HG03175 (cell line): ENCODE measurements around the gene AGPAT3.
A peak's percentile ranks its signal among the peaks of the same experiment; 100 is the strongest.
"Not testable (repeated sequence)": the region's sequence is repeated elsewhere in the genome, so short reads cannot be mapped to it uniquely, and the experiment has no call there.

Experiments used
- ATAC-seq: cut with Tn5 transposase; IDR thresholded peaks from one replicate; pipeline ENCODE4 v1.9.1; 2021; ENCODE audit warnings: mild to moderate bottlenecking, moderate library complexity; ENCODE audit not compliant: unreplicated experiment

Gene AGPAT3

DNA sequence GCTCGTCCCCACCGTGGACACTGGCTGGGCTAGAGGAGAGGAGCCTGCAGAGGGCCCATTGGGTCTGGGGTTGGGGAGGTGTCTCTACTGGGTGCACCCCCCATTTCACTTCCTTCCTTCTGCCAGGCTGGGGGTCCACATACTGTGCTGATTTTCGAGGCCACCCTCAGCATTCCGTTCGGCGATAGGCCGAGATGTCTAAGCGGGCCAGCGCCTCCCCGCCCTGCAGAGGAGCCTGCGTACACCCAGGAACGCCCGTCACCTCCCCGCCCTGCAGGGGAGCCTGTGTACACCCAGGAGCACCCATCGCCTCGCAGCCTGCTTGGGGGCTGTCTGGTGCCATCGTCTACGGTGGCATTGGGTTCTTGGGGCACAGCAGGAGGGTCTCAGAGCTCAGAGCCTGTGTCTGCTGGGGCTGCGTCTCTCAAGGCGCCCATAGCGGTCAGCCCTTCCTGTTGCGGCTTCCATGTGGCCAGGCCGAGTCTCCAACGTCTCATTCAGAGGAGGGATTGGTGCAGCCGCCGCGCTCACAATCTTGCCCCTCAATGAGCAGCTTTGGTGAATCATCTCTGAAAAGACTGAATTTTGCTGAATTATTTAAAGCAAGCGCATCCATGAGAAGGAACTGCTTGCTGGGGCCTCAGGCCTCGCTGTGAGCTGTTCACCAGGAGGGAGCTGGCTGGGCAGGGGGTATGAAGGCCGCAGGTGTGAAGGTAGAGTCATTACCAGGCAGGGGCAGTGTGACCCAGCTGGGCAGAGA is 30.7 kb upstream of the AGPAT3 start:
- ATAC-seq = no peak

DNA sequence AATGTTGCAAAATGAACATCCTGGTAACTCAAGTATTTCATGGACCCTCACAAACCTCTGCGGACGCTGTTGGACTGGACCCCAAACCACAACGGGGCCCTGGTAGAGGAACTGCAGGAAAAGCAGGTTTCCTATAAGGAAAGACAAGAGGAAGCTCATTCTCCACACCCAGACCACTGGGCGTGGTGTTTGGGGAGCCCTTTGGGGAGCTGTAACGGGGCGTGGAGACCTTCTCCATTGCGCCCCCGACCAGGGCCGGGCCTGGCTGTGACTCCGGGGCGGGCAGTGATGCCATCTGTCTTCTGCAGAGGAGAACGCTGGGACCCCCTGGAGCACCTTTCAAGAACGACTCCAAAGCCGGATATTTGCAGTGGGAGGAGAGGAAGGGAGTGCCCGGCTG is 30.0 kb upstream of the AGPAT3 start:
- no peak for ATAC-seq

DNA sequence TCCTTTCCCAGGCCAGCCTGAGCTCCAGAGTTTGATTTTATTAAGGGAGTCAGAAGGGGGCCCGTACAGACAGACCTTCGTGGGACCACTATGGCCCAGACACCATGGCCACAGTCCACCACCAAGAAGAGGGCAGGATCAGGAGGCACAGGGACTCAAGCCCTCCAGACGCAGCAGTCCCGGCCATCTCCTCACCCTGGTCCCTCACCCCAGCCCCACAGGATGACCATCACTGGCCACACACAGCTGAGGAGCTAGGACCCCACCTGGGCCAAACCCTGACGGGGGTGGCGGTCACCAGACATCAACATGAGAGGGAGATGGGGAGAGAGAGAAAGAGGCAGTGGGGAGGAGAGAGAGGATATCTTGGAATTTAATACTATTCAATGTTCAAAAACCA is 29.2 kb upstream of the AGPAT3 start:
- no peak for ATAC-seq

DNA sequence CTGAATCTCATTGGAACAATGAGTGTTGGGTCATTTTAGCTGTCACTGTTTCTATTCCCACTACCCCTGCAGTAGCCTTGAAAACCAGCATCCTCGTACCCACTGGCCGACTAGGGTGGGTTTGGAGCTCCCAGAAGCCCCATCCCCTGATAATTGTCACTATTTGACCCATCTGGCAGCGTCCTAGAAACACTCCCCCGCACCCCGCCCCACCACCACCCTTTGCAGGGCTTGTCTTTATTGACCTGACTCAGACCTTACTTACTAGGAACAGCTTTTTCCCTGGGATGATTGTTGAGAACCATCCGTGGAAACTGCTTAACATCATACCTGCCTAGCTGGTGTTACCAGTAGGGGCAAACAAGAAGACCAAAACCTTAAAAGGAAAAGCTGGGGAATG is 28.4 kb upstream of the AGPAT3 start:
- no peak for ATAC-seq

DNA sequence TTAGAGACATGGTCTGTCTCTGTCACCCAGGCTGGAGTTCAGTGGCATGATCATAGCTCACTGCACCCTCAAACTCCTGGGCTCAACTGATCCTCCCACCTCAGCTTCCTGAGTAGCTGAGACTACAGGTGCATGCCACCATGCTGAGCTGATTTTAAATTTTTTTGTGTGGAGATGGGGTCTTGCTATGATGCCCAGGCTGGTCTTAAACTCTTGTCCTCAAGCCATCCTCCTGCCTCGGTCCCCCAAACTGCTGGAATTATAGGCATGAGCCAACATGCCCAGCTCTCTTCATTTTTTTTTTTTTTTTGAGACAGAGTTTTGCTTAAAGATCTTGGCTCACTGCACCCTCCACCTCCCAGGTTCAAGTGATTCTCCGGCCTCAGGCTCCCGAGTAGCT is 24.8 kb upstream of the AGPAT3 start:
- no peak for ATAC-seq

DNA sequence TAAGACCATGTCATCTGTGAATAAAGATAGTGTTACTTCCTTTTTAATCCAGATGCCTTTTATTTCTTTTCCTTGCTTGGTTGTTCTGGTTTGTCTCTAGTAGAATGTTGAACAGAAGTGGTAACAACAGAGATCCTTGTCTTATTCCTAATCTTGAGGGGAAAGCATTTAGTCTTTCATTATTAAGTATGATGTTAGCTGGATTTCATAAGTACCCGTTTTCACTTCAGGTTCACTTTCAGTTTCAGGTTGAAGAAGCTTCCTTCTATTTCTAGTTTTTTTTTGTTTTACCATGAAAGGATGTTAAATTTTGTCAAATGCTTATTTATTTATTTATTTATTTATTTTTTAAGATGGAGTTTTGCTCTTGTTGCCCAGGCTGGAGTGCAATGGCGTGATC is 22.3 kb upstream of the AGPAT3 start:
- ATAC-seq = no peak

DNA sequence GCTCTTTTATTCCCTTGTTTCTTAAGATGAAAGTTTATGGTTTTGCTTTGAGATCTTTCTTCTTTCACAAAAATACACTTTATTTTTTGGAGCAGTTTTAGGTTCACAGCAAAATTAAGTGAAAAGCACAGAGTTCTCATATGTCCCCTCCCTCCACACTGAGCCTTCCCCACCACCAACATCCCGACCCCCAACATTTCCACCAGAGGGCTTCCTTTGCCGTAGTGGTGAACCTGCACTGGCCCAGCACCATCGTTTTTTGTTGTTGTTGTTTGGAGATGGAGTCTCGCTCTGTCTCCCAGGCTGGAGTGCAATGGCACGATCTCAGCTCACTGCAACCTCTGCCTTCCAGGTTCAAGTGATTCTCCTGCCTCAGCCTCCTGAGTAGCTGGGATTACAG is 20.1 kb upstream of the AGPAT3 start:
- not testable (repeated sequence) for ATAC-seq

DNA sequence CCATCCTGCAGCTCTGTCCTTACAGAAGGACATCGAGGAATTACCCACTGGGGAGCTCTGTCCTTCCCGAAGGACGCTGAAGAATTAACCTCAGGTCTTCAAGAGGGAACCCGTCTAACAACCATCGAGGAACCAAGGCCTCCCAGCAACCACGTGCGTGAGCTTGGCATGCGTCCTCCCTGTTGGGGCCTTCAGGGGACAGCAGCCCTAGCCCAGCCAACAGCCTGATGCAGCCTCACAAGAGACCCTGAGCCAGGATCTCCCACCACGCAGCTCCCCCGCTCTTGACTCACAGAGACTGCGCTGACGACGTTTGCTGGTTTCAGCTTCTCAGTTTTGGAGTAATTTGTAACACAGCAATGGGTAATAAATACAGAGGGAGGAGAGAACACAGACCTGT is 19.6 kb upstream of the AGPAT3 start:
- ATAC-seq = no peak

DNA sequence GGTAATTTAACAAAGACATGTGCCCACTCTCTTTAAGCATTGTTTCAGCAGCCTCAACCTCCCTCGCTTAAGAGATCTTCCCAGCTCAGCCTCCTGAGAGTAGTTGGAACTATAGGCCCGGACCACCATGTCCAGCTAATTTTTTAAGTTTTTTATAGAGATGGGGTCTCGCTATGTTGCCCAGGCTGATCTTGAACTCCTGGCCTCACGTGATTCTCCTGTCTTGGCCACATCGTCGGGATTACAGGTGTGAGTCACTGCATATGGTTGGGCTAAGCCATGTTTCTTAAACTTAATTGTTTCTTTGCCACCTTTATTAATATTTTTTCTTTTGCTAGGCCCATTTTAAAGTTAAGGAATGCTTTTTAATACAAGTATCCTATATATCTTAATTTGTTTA is 18.6 kb upstream of the AGPAT3 start:
- no peak for ATAC-seq

DNA sequence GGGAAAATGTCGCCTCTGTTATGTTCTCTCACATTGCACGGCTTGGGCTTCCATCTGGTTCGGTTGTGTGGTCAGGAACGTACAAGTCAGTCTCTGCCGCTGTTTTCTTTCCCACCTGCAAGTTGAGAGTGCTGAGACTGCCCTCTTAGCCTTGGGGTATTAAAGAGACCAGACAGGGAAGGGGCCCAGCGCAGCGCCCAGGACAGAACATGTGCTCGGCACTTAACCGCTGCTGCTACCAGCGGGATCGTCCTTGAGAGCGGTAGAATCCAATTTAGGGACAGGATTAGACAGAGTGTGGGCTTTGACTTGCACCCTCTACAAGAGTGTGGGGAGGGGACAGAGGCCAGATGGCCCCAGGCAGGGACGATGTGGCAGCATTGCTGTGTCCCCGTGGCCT is 17.7 kb upstream of the AGPAT3 start:
- no peak for ATAC-seq

DNA sequence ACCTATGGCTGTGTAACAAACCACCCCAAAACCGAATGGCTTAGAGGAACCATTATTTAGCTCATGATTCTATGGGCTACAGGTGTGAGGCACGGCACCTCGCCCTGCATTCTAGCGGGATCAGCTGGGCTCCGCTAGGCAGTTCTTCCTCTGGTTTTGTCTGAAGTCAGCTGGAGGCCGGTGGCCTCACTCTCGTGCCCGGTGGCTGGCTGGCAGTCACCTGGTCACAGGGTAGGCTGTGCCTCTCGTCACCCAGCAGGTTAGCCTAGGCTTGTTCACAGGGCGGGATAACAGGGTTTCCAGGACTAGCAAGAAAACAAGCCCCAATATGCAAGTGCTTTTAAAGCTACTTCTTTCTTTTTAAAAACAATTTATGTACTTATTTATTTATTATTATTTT is 16.3 kb upstream of the AGPAT3 start:
- no peak for ATAC-seq

DNA sequence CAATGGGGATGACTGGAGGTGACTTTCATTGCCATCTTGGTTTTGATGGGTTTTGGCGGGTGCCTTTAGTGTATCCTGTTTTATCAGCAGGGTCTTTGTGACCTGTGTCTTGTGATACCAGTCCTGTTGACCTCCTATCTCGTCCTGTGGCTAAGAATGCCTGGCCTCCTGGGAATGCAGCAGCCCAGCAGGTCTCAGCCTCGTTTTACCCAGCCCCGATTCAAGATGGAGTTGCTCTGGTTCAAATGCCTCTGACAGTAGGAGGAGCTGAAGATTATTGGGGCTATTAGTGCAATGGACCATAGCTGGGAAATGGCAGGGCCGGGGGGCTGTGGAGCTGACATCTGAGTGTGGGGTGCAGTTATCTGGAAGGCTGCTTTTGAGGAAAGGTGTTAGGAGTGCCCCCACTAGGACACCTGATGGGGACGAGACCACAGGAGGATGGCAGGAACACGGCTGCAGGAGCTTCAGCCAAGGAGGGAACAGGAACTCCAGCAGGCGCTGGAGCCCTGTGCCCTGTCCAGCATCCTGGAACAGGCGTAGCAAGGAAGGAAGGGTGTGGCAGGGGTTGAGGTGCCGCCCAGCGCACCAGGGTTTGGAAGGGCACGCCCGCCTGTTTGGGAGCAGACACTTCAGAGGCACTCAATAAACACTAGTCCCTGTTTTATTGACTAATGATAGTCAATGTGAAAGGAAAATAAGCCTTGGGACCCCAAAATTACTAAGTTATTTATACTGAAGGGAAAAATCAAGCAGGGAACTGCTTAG is 15.3 kb upstream of the AGPAT3 start:
- ATAC-seq = no peak

DNA sequence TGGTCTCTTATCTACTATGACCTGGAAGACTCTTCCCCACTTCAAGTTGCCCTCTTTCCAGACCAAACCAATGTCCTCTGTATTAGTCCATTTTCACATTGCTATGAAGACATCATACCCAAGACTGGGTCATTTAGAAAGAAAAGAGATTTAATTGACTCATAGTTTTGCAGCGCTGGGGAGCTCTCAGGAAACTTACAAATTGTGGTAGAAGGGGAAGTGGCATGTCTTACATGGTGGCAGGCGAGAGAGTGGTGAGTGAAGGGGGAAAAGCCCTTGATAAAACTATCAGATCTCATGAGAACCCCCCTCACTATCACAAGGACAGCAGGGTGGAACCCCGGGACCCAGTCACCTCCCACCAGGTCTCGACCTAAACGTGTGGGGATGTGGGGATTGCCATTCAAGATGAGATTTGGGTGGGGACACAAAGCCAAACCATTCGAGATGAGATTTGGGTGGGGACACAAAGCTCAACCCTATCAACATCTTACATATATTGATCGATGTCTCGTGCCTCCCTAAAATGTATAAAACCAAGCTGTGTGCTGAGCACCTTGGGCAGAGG is 14.2 kb upstream of the AGPAT3 start:
- ATAC-seq = no peak

DNA sequence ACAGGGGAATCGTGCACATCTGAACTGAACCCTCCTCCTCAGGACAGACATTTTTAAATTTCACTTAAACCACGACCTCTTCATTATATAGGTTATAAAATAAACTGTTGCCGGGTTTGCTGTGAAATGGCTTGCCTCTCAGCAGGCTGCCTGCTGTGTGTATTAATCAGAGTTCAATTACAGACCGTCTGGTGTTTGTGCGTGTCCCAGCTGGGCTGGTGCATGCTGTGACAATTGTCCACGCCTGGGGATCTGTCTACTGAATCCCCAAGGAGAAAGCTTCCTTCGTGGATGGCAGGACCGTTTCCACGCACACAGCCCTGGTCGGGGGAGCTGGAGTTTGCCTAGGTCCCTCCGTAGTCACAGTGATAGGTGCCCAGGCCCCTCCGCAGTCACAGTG is 13.4 kb upstream of the AGPAT3 start:
- ATAC-seq = no peak

DNA sequence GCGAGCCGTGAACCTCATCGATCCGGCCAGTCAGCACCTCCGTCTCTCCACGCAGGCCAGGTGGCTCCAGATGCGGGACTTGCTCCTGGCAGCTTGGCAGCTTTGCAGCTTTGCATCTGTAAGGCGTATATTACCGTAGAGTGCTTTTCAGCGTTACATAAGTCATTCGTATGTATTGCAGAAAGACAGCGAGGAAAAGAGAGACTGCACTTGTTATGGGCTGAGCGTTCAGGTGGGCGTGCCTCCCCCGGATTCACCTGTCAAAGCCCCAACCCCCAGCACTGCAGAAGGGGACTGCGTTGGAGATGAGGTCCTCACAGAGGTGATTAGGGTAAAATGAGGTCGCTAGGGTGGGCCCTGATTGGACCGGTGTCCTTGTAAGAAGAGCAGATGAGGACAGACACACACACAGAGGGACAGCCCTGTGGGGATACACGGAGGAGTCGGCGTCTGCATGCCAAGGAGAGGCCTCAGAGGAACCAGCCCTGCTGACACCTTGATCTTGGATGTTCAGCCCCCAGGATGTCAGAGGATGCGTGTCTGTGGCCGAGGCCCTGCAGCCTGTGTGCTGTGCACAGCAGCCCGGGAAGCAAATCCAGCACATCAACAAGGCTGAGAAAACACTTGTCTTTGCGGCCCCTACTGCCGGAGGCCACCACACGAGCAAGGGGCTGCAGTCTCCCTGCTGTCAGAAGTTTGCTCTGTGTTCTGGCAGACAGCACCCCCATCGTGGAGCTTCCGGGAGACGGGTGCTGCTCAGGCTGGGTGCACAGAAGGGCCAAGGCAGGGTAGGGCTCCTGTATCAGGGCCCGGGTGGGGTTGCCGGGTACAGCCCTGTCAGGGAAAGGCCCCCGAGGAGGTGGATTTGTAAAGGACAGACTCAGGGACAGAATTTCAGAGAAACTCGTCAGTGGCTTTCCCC is 10.9 kb upstream of the AGPAT3 start:
- no peak for ATAC-seq

DNA sequence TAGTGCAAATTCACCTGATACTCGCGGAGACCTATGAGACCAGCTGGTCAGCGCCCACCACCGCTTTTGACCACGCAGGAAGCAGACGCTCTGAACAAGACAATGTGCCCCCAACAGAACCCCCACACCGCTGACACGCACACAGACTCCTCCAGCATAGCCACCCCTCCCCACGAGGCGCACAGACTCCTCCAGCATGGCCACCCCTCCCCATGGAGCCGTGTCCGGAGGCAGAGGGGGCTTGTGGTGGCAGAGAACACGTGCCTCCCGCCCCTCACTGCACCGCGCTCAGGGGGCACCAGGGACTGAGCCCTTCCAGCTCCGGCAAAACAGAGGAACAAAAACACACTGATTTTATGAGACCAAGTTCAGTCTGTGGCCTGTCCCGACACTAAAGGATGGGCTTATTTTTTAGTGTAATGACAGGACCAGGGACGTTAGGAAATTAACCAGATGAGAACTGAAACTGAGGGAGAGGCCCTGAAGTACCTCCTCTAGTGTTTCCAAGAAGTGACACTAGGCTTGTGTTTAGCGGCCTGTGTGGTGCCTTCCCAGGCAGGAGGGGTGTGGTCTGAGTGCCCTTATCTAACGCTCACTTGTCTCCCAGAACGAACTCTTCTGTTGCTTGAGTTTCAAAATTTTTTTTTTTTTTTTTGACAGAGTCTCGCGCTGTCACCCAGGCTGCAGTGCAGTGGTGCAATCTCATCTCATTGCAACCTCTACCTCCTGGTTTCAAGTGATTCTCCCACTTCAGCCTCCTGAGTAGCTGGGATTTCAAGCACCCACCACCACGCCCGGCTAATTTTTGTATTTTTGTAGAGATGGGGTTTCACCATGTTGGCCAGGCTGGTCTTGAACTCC is 10.0 kb upstream of the AGPAT3 start:
- peak; percentile 49 for ATAC-seq

DNA sequence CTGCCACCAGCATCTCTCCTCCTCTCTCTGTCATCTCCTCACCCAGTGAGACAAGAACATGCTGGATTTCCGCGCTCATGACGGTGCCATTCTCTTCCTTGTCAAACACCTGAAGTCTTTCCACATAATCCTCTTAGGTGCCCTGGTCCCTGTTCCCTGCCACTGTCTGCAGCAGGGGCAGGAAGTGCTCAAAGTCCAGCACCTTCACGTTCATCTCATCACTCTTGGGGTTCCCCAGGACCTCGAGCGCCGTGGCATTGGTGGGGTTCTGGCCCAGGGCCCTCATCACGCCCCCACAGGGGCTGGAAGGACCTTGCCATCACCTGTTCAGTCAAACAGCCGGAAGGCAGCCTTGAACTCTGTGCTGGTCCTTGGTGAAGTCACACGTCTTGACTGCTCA is 9.1 kb upstream of the AGPAT3 start:
- no peak for ATAC-seq

DNA sequence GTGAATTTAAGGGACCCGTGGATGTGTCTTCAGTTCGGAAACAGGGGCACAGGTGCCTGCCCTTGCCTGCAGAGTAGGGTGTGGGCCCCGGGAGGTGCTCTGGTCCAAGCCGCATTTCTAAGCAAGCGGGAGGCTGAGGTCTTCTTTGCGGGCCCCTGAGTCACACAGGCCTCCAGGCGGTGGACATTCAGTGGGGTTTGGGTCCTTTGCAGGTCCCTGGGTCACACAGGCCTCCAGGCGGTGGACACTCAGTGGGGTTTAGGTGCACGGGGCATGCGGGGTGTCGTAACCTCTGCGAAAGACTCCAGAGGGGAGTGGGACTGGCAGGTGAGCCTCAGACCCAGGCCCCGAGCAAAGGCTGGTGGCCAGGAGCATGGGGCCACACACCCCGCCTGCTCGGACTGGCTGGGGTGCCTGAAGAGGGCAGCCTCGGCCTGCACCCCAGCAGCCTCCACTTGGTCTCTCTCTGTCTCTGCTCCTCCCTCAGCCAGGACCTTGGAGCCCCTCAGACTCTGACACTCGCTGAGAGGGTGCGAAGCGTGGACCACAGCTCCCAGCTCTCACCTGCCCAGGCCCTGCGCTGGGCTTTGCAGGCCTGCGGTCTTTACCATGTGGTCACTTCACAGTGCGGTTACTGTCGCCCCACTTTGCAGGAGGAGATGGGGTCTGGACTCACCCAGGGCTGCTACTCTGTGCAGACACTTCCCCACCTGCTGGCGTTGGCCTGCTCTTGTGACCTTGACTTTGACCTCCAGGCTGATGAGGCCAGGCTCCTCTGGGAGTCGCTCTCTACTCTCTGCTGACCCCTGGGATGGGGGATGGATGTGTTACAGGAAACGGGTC is 6.0 kb upstream of the AGPAT3 start:
- ATAC-seq = no peak

DNA sequence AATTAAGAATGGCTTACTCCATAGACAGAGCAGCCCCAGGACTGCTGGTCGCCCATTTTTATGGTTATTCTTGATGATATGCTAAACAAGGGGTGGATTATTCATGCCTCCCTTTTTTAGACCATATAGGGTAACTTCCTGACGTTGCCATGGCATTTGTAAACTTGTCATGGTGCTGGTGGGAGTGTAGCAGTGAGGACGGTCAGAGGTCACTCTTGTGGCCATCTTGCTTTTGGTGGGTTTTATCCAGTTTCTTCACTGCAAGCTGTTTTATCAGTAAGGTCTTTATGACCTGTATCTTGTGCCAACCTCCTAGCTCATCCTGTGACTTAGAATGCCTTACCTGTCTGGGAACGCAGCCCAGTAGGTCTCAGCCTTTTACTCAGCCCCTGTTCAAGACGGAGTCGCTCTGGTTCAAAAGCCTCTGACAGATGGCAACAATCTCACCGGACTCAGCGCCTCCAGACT is 5.2 kb upstream of the AGPAT3 start:
- ATAC-seq = no peak
